ENCODE measurements around the gene C3orf33.
"Not testable (repeated sequence)": the region's sequence is repeated elsewhere in the genome, so short reads cannot be mapped to it uniquely, and the experiment has no call there.

Gene C3orf33, protein sequence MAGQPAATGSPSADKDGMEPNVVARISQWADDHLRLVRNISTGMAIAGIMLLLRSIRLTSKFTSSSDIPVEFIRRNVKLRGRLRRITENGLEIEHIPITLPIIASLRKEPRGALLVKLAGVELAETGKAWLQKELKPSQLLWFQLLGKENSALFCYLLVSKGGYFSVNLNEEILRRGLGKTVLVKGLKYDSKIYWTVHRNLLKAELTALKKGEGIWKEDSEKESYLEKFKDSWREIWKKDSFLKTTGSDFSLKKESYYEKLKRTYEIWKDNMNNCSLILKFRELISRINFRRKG

GRCh38 chr3:155805802-155806618 lies at the start of gene C3orf33:
Gene C3orf33 (minus strand): TSS chr3:155806278. CDS start chr3:155806252, 26 bp downstream.
- peak; percentile 51 to 63 (median 60) for DNase-seq (ENCODE audit: low read depth in 3 of 3, low spot score in 1 of 3)

- DNase-seq (ENCODE audit: low read depth in 3 of 3, low spot score in 1 of 3) = peak; percentile 95 to 99 (median 96)
Measured at GRCh38 chr3:155854141-155854940, 48.3 kb upstream of the C3orf33 start, which contains the start of gene SLC33A1. Gene SLC33A1 (minus strand): TSS chr3:155854427. CDS start chr3:155853997, 430 bp downstream.

- DNase-seq (ENCODE audit: low read depth in 3 of 3, low spot score in 1 of 3) = peak in 2 of 3 donors; percentile 7 to 8
Measured at GRCh38 chr3:155853214-155854140, 47.4 kb upstream of the C3orf33 start.

GRCh38 chr3:155852341-155852740 lies 46.3 kb upstream of the C3orf33 start:
- no peak for DNase-seq (ENCODE audit: low read depth in 3 of 3, low spot score in 1 of 3)

- DNase-seq (ENCODE audit: low read depth in 3 of 3, low spot score in 1 of 3) = not testable (repeated sequence)
Measured at GRCh38 chr3:155849404-155849803, 43.3 kb upstream of the C3orf33 start.

DNA sequence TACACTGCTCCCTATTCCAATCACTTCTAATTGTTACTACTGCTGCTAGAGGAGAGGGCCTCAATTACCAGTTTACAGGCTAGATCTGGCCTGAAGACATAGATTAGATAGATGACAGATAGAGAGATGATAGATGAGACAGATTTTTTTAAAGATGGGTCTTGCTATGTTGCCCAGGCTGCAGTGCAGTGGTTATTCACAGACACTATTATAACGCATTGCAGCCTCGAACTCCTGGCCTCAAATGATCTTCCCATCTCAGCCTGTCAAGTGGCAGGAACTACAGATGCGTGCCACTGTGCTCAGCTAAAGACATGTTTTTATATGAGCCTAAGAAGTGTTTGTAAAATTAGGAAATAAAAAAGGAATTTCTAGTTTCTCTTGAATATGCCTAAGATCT lies 41.9 kb upstream of the C3orf33 start:
- no peak for DNase-seq (ENCODE audit: low read depth in 3 of 3, low spot score in 1 of 3)

DNA sequence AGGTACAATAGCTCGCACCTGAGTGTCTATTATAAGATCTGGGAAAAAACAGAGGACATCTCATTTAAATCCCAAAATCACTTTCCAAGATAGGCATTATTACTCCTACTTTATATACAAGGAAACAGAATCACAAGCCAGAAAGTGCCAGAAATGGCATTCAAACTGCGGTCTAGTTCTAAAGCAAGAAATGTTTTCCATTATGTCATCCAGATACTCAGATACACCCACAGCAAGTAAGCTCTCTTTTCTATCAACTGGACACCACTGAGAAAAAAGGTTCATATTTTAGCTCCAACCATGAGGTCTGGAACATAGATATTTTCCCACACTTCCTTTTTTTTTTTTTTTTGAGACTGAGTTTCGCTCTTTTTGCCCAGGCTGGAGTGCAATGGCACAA lies 40.0 kb upstream of the C3orf33 start:
- no peak for DNase-seq (ENCODE audit: low read depth in 3 of 3, low spot score in 1 of 3)

GRCh38 chr3:155843569-155843968 lies 37.5 kb upstream of the C3orf33 start:
- DNase-seq (ENCODE audit: low read depth in 3 of 3, low spot score in 1 of 3) = no peak

- no peak for DNase-seq (ENCODE audit: low read depth in 3 of 3, low spot score in 1 of 3)
Measured at GRCh38 chr3:155835341-155836071, 29.4 kb upstream of the C3orf33 start.

DNA sequence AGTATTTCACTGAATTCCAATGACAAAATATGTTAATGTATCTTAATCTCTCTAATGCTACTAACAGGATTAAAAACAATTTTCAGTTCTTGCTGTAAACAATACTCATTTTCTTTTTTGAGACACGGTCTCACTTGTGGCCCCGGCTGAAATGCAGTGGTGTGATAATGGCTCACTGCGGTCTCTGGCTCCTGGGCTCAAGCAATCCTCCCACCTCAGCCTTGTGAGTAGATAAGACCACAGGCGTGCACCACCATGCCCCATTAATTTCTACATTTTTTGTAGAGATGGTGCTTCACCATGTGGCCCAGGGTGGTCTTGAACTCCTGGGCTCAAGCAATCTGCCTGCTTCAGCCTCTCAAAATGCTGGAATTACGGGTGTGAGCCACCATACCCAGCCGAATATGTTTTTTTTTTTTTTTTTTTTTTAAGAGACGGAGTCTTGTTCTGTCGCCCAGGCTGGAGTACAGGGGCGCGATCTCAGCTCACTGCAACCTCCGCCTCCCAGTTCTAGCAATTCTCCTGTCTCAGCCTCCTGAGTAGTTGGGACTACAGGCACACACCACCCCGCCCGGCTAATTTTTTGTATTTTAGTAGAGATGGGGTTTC lies 22.5 kb upstream of the C3orf33 start:
- DNase-seq (ENCODE audit: low read depth in 3 of 3, low spot score in 1 of 3) = not testable (repeated sequence)

DNA sequence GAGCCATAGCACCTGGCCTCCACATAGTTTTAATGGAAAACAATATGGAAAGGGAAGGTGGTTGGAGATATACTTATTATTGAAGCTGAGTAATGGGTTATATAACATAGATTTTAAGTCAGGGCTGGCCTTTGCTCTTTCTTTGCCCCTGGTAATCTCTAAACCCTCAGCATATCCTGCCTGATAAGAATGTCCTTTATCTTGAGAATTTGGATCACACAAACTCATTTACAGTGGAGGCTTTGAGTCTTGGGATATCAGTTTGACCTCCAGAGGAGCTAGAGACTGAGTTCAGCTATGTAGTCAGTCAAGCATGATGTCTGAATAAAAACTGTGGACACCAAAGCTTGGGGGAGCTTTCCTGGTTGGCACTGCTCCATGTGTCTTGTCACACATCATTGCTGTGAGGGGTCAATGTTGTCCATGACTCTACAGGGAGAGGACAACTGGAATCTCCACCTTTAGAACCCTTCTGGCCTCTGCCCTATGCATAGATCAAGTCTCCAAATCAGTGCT lies 9.0 kb upstream of the C3orf33 start:
- no peak for DNase-seq (ENCODE audit: low read depth in 3 of 3, low spot score in 1 of 3)

DNA sequence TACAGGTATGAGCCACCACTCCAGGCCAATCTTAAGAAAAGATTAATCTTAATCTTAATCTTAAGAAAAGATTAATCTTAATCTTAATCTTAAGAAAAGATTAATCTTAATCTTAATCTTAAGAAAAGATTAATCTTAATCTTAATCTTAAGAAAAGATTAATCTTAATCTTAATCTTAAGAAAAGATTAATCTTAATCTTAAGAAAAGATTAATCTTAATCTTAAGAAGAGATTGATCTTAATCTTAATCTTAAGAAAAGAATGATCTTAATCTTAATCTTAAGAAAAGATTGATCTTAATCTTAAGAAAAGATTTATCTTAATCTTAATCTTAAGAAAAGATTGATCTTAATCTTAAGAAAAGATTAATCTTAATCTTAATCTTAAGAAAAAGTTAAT lies 7.1 kb upstream of the C3orf33 start:
- DNase-seq (ENCODE audit: low read depth in 3 of 3, low spot score in 1 of 3) = not testable (repeated sequence)

GRCh38 chr3:155809181-155809580 lies 3.1 kb upstream of the C3orf33 start:
- DNase-seq (ENCODE audit: low read depth in 3 of 3, low spot score in 1 of 3) = no peak

GRCh38 chr3:155807823-155808222 lies 1.7 kb upstream of the C3orf33 start:
- DNase-seq (ENCODE audit: low read depth in 3 of 3, low spot score in 1 of 3) = no peak

DNA sequence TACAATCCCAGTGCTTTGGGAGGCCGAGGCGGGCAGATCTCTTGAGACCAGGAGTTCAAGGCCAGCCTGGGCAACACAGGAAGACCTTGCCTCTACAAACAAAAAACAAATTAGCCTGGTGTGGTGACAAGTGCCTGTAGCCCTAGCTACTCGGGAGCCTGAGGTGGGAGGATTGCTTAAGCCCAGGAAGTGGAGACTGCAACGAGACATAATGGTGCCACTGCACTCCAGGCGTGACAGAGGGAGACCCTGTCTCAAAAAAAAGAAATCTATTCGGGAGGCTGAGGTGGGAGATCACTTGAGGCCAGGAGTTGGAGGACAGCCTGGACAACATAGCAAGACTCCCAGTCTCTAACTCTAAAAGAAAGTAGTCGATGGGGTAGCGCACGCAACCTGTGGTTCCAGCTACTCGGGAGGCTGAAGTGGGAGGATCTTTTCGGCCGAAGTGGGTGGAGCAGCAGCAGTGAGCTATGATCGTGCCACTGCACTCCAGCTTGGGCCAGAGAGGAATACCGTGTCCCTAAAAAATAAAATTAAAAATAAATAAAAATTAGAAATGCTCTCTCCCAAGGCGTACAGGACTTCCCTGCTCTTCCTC lies 775 bp downstream of the C3orf33 start:
- DNase-seq (ENCODE audit: low read depth in 3 of 3, low spot score in 1 of 3) = peak in 1 of 3 donors; percentile 16

DNA sequence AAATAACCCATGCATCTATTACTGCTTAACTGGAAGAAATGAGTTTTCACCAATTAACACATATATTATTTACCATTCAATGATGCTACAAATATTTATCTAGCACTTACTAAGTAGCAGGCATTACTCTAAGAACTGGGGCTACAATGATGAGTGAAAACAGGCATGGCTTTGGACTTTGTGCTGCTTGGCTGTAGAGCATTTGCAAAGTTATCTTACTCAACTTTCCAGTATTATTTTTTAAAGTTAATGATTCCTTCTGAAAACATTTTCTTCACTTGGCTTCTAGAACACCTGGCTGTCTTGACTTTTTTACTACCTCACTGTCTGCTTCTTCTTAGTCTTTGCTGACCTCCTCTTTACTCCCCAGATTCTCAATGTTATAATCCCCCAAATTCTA lies 1.8 kb downstream of the C3orf33 start:
- DNase-seq (ENCODE audit: low read depth in 3 of 3, low spot score in 1 of 3) = no peak

DNA sequence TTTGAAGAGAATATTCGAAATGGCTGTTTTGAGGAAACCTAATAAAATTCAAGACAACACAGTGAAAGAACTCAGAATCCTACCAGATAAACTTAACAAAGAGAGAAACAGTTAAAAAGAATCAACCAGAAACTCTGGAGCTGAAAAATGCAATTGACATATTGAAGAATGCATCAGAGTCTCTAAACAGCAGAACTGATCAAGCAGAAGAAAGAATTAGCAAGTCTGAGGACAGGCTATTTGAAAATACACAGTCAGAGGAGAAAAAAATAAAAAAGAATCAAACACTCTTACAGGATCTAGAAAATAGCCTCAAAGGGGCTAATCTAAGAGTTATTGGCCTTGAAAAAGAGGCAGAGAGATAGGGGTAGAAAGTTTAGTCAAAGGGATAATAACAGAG lies 13.5 kb downstream of the C3orf33 start:
- no peak for DNase-seq (ENCODE audit: low read depth in 3 of 3, low spot score in 1 of 3)

GRCh38 chr3:155791190-155791589 lies 14.9 kb downstream of the C3orf33 start:
- DNase-seq (ENCODE audit: low read depth in 3 of 3, low spot score in 1 of 3) = no peak
